PC-3 (cell line): Measurements from ENCODE around the gene YPEL1. TPM values are rescaled to one million over a fixed set of nuclear protein-coding genes. Genes with fewer than 3 reads are reported as not detected.
"Not testable (repeated sequence)": the region's sequence is repeated elsewhere in the genome, so short reads cannot be mapped to it uniquely, and the experiment has no call there.

Experiments
- ATAC-seq: fragments of 200-7000 bp; cut with Tn5 transposase; 2 replicates; pipeline ENCODE4 v1.9.1; 2020; ENCODE audit warnings: mild to moderate bottlenecking, moderate library complexity
- BruUV-seq: library from RNA; stranded (reverse); fragments of 400-500 nt; replicated peaks from 2 replicates; lab custom pipeline; 2021; lab: Mats Ljungman, UMichigan
- CTCF ChIA-PET: fragments of 300-600 bp; sonication (Branson Sonifier 250); formaldehyde crosslinking; loops from one replicate; lab custom pipeline; 2022; ENCODE audit warnings: antibody characterized with exemption; lab: Charles Lee
- POLR2A ChIA-PET: fragments of 300-600 bp; sonication (Branson Sonifier 250); formaldehyde crosslinking; loops from one replicate; lab custom pipeline; 2022; ENCODE audit warnings: antibody characterized with exemption; ENCODE audit not compliant: unreplicated experiment; lab: Charles Lee
- DNase-seq: peaks from one replicate; pipeline ENCODE4 v3.0.0-alpha.2; 2015
- H2AFZ ChIP-seq: fragments of 300-600 bp; sonication (generic); 2 replicates; pipeline ENCODE4 v1.6.0; 2016; ENCODE audit warnings: antibody characterized with exemption, low read length
- H3F3A ChIP-seq: fragments of 300-600 bp; sonication (generic); one replicate; pipeline ENCODE4 v1.6.0; 2017; ENCODE audit warnings: antibody characterized with exemption, low read length, control low read depth, mild to moderate bottlenecking; ENCODE audit not compliant: unreplicated experiment
- H3K27ac ChIP-seq: fragments of 300-600 bp; sonication (generic); 2 replicates; pipeline ENCODE4 v1.5.1; 2016; ENCODE audit warnings: mild to moderate bottlenecking, low read length
- H3K27me3 ChIP-seq: fragments of 300-600 bp; sonication (generic); 2 replicates; pipeline ENCODE4 v1.6.1; 2016; ENCODE audit warnings: low read length, mixed read lengths
- H3K36me3 ChIP-seq: fragments of 300-600 bp; sonication (generic); 2 replicates; pipeline ENCODE4 v1.6.1; 2016; ENCODE audit warnings: low read depth, mixed run types, low read length, mixed read lengths
- H3K4me1 ChIP-seq: fragments of 300-600 bp; sonication (generic); 2 replicates; pipeline ENCODE4 v1.5.1; 2016; ENCODE audit warnings: low read length; ENCODE audit not compliant: insufficient read depth
- H3K4me2 ChIP-seq: fragments of 300-600 bp; sonication (generic); 2 replicates; pipeline ENCODE4 v1.6.0; 2016; ENCODE audit warnings: low read length
- H3K4me3 ChIP-seq: fragments of 300-600 bp; sonication (generic); 2 replicates; pipeline ENCODE4 v1.5.1; 2016; ENCODE audit warnings: mild to moderate bottlenecking, low read length, mixed read lengths
- H3K79me2 ChIP-seq: fragments of 300-600 bp; sonication (generic); 2 replicates; pipeline ENCODE4 v1.6.1; 2017; ENCODE audit warnings: low read length, mixed read lengths
- H3K9ac ChIP-seq: fragments of 300-600 bp; sonication (generic); 2 replicates; pipeline ENCODE4 v1.6.0; 2016; ENCODE audit warnings: mild to moderate bottlenecking, low read length
- H3K9me2 ChIP-seq: fragments of 300-600 bp; sonication (generic); replicated peaks from 2 replicates; pipeline ENCODE4 v1.6.1; 2016; ENCODE audit warnings: mixed run types, low read length, mixed read lengths
- H3K9me3 ChIP-seq: fragments of 300-600 bp; sonication (generic); 2 replicates; pipeline ENCODE4 v1.6.1; 2016; ENCODE audit warnings: low read length, mixed read lengths
- H4K20me1 ChIP-seq: fragments of 300-600 bp; sonication (generic); 2 replicates; pipeline ENCODE4 v1.6.1; 2016; ENCODE audit warnings: low read length, mixed read lengths
- CTCF ChIP-seq: fragments of 300-600 bp; sonication (generic); conservative IDR thresholded peaks from 2 replicates; pipeline ENCODE4 v1.5.1; 2017; ENCODE audit warnings: antibody characterized with exemption, low read depth, mild to moderate bottlenecking, low read length
- EZH2 ChIP-seq: fragments of 300-600 bp; sonication (generic); IDR thresholded peaks from one replicate; pipeline ENCODE4 v1.6.1; 2017; ENCODE audit warnings: antibody characterized with exemption, mild to moderate bottlenecking, low read length; ENCODE audit not compliant: unreplicated experiment
- EZH2phosphoT487 ChIP-seq: fragments of 300-600 bp; sonication (generic); IDR thresholded peaks from 2 replicates; pipeline ENCODE4 v1.6.1; 2018; ENCODE audit warnings: mild to moderate bottlenecking, antibody characterized with exemption, low read length, borderline replicate concordance
- intact Hi-C: fragments of 100-400 bp; cut with micrococcal nuclease; formaldehyde crosslinking; loops from 2 replicates; pipeline ENCODE4 v1.9.0; 2023
- total RNA-seq: library from RNA; depleted of rRNA; stranded (reverse); fragments of >200 nt; gene quantifications from 2 replicates; pipeline ENCODE4 v1.2.3, GENCODE V29; 2014

Gene YPEL1
- total RNA-seq, 1 experiment from 2014 or later: 3.2 TPM

GRCh38 chr22:21752276-21752675, 16.7 kb upstream of the YPEL1 start:
- Histone ChIP-seq H3K9me3 (no peaks in the 10 kb centered on the region), H3F3A (no peaks in the 10 kb centered on the region), H3K4me1 (peaks cover 14% of the 10 kb centered on the region), H3K27ac (no peak overlapping the region), H3K36me3 (no peaks in the 10 kb centered on the region), H4K20me1 (no peaks in the 10 kb centered on the region), H3K4me3 (no peak overlapping the region), H3K9ac (no peak overlapping the region), H3K27me3 (no peaks in the 10 kb centered on the region), H2AFZ (no peak overlapping the region), H3K9me2 (no peaks in the 10 kb centered on the region), H3K4me2 (no peak overlapping the region), H3K79me2 (no peaks in the 10 kb centered on the region)
- ChIA-PET POLR2A (no interaction called here), CTCF (no interaction called here)
- ATAC-seq (no peak), DNase-seq (no peak)
- BruUV-seq: no TSS peak
- no peak for TF ChIP-seq EZH2phosphoT487
- no peak for TF ChIP-seq CTCF
- no peak for TF ChIP-seq EZH2
- intact Hi-C loops: no loop called here

GRCh38 chr22:21745948-21746347, 10.4 kb upstream of the YPEL1 start:
- Histone ChIP-seq H2AFZ (no peak overlapping the region), H3F3A (no peaks in the 10 kb centered on the region), H3K79me2 (no peaks in the 10 kb centered on the region), H3K27me3 (no peaks in the 10 kb centered on the region), H3K27ac (no peak overlapping the region), H4K20me1 (no peaks in the 10 kb centered on the region), H3K9me3 (no peaks in the 10 kb centered on the region), H3K9ac (no peak overlapping the region), H3K4me3 (no peak overlapping the region), H3K4me1 (no peaks in the 10 kb centered on the region), H3K36me3 (no peaks in the 10 kb centered on the region), H3K4me2 (no peak overlapping the region), H3K9me2 (no peaks in the 10 kb centered on the region)
- TF ChIP-seq CTCF: no peak
- TF ChIP-seq EZH2: no peak
- no peak for TF ChIP-seq EZH2phosphoT487
- CTCF ChIA-PET: no interaction called here
- ATAC-seq: no peak
- intact Hi-C loops: no loop called here
- no TSS peak for BruUV-seq
- DNase-seq: no peak
- POLR2A ChIA-PET: no interaction called here

GRCh38 chr22:21744917-21745316, 9.3 kb upstream of the YPEL1 start:
- H3K9me3 ChIP-seq, H4K20me1 ChIP-seq, H3K27me3 ChIP-seq, ATAC-seq, H3K4me3 ChIP-seq, DNase-seq, H3K4me2 ChIP-seq, intact Hi-C loops, H3K27ac ChIP-seq, H3K9me2 ChIP-seq, H3F3A ChIP-seq, H2AFZ ChIP-seq, CTCF ChIA-PET, H3K4me1 ChIP-seq, BruUV-seq, H3K36me3 ChIP-seq, H3K9ac ChIP-seq, H3K79me2 ChIP-seq: not testable (repeated sequence)
- POLR2A ChIA-PET: interaction anchor here (0.6 kb wide), 1 partner anchor 9 kb away, joined by 4 read pairs; no protein-coding TSS in a partner anchor
